A549 (cell line): ENCODE measurements around the gene NAP1L4. TPM values are rescaled to one million over a fixed set of nuclear protein-coding genes. Genes with fewer than 3 reads are reported as not detected.

Source experiments
- ATAC-seq, 2 experiments: fragments of 200-7000 bp in 1 of 2; fragments of >200 bp in 1 of 2; cut with Nextera tagmentation in 1 of 2; cut with Tn5 transposase in 1 of 2; 3 replicates each; pipeline versions ENCODE4 v1.8.0 to v1.9.1; 2018 to 2020; ENCODE audit warnings: mild to moderate bottlenecking in 1 of 2, moderate library complexity in 1 of 2
- CTCF ChIA-PET: fragments of 300-600 bp; sonication (Branson Sonifier 250); formaldehyde crosslinking; extraction: SDS; loops from one replicate; lab custom pipeline; 2021; ENCODE audit warnings: antibody characterized with exemption, inconsistent platforms; lab: Yijun Ruan, JAX
- POLR2A ChIA-PET: fragments of 350-600 bp; formaldehyde crosslinking; extraction: SDS; loops from one replicate; lab custom pipeline; 2021; ENCODE audit warnings: antibody characterized with exemption, inconsistent platforms; lab: Yijun Ruan, JAX
- DNase-seq, 2 experiments: peaks; one replicate each; pipeline versions ENCODE4 v3.0.0 to v3.0.0-alpha.2; 2011 to 2016; ENCODE audit warnings: low read depth in 1 of 2, low spot score in 1 of 2
- FAIRE-seq: peaks from 2 replicates; lab custom pipeline; 2011; peaks lifted over from hg19 to GRCh38; lab: Jason Lieb, UNC
- H3K27ac ChIP-seq, 2 experiments: fragments of >200 bp; sonication (Bioruptor Twin); formaldehyde crosslinking; 3 replicates each; pipeline ENCODE4 v1.5.1; 2016 to 2017
- H3K4me1 ChIP-seq: fragments of >200 bp; sonication (Bioruptor Twin); formaldehyde crosslinking; 3 replicates; pipeline ENCODE4 v1.6.1; 2016
- H3K4me2 ChIP-seq: fragments of >200 bp; sonication (Bioruptor Twin); formaldehyde crosslinking; 3 replicates; pipeline ENCODE4 v1.6.1; 2016
- H3K4me3 ChIP-seq: fragments of >200 bp; sonication (Bioruptor Twin); formaldehyde crosslinking; 3 replicates; pipeline ENCODE4 v1.5.1; 2016
- H3K9me3 ChIP-seq: fragments of >200 bp; sonication (Bioruptor Twin); formaldehyde crosslinking; 3 replicates; pipeline ENCODE4 v1.6.1; 2016
- CTCF ChIP-seq: fragments of >200 bp; sonication (Bioruptor Twin); formaldehyde crosslinking; IDR thresholded peaks from 3 replicates; pipeline ENCODE4 v1.5.1; 2016
- ELK1 ChIP-seq: fragments of 150-350 bp; IDR thresholded peaks from 2 replicates; pipeline ENCODE4 v1.6.1; 2014; ENCODE audit warnings: low read depth, mild to moderate bottlenecking, low read length
- ESRRA ChIP-seq: fragments of 150-350 bp; IDR thresholded peaks from 2 replicates; pipeline ENCODE4 v1.6.1; 2014; ENCODE audit warnings: mild to moderate bottlenecking, low read length, borderline replicate concordance
- FOSL2 ChIP-seq, 2 experiments: fragments of 450-650 bp in 1 of 2; fragments of >200 bp in 1 of 2; sonication (Bioruptor Twin) in 1 of 2; formaldehyde crosslinking; IDR thresholded peaks; 2 replicates each; pipeline versions ENCODE4 v1.5.0 to v1.6.1; 2016 to 2020; ENCODE audit warnings: mild to moderate bottlenecking in 1 of 2, moderate library complexity in 1 of 2
- FOXS1 ChIP-seq: fragments of 250-450 bp; sonication (Bioruptor Pico); IDR thresholded peaks from 2 replicates; pipeline ENCODE4 v1.5.0; 2020; ENCODE audit warnings: mild to moderate bottlenecking, moderate library complexity
- GATA3 ChIP-seq: IDR thresholded peaks from 2 replicates; pipeline ENCODE4 v1.6.1; 2012; ENCODE audit warnings: borderline replicate concordance
- HES2 ChIP-seq: fragments of >200 bp; sonication (Bioruptor Twin); formaldehyde crosslinking; IDR thresholded peaks from 2 replicates; pipeline ENCODE4 v1.6.1; 2016
- HEYL ChIP-seq: fragments of 250-450 bp; sonication (Bioruptor Pico); IDR thresholded peaks from 2 replicates; pipeline ENCODE4 v1.8.0; 2021; ENCODE audit warnings: mild to moderate bottlenecking, moderate library complexity
- HOXA7 ChIP-seq: fragments of 250-450 bp; sonication (Bioruptor Pico); IDR thresholded peaks from 2 replicates; pipeline ENCODE4 v1.5.0; 2020; ENCODE audit warnings: mild to moderate bottlenecking, moderate library complexity
- MAFK ChIP-seq: fragments of 450-650 bp; IDR thresholded peaks from 2 replicates; pipeline ENCODE4 v1.6.1; 2014; ENCODE audit not compliant: partially characterized antibody
- NR3C1 ChIP-seq: fragments of >200 bp; sonication (Bioruptor Twin); formaldehyde crosslinking; IDR thresholded peaks from 3 replicates; pipeline ENCODE4 v1.6.1; 2017
- PHF8 ChIP-seq: fragments of 200-600 bp; sonication (generic); IDR thresholded peaks from 2 replicates; pipeline ENCODE4 v1.6.1; 2016; ENCODE audit warnings: low read depth, mild to moderate bottlenecking, antibody characterized with exemption, moderate library complexity, borderline replicate concordance
- POLR2AphosphoS2 ChIP-seq: conservative IDR thresholded peaks from 2 replicates; pipeline ENCODE4 v1.6.1; 2012; ENCODE audit warnings: low read length, improper control_type of control experiment, inconsistent platforms
- RARB ChIP-seq: fragments of 250-450 bp; sonication (Bioruptor Pico); IDR thresholded peaks from 2 replicates; pipeline ENCODE4 v1.8.0; 2021; ENCODE audit warnings: mild to moderate bottlenecking, moderate library complexity
- RCOR1 ChIP-seq: fragments of 150-350 bp; IDR thresholded peaks from 2 replicates; pipeline ENCODE4 v1.6.1; 2014; ENCODE audit warnings: antibody characterized with exemption, low read length, low read depth
- RNF2 ChIP-seq: fragments of 200-600 bp; sonication (generic); IDR thresholded peaks from 2 replicates; pipeline ENCODE4 v1.6.1; 2016; ENCODE audit warnings: low read depth, mild to moderate bottlenecking, antibody characterized with exemption, moderate library complexity, borderline replicate concordance
- SMC3 ChIP-seq: fragments of >200 bp; sonication (Bioruptor Twin); formaldehyde crosslinking; IDR thresholded peaks from 3 replicates; pipeline ENCODE4 v1.6.1; 2018; ENCODE audit warnings: inconsistent platforms
- TFCP2L1 ChIP-seq: fragments of 250-450 bp; sonication (Bioruptor Pico); IDR thresholded peaks from 2 replicates; pipeline ENCODE4 v1.5.0; 2021; ENCODE audit warnings: mild to moderate bottlenecking
- ZC3H11A ChIP-seq: fragments of 450-650 bp; IDR thresholded peaks from 2 replicates; pipeline ENCODE4 v1.6.1; 2014; ENCODE audit warnings: antibody characterized with exemption, mild to moderate bottlenecking
- WGBS: methylation state at CpG from one replicate; pipeline ENCODE4 v1.1.6; 2017; ENCODE audit errors: missing lambda C conversion rate; 5-methylcytosine and 5-hydroxymethylcytosine counted together
- polyA plus RNA-seq, 4 experiments: library from polyadenylated mRNA; depleted of rRNA in 3 of 4; stranded (reverse); fragments of >200 nt; fragmentation: RNase III in 1 of 4; extraction: RNeasy Plus Mini Kit Qiagen cat#74134 plus additional on column Dnase treatment in 1 of 4; gene quantifications; 2 replicates in 3 of 4; 3 replicates in 1 of 4; pipeline ENCODE4 v1.2.3, GENCODE V29; 2011 to 2017
- small RNA-seq, 6 experiments: library from RNA; depleted of rRNA; stranded (forward); fragments of <200 nt; gene quantifications; one replicate each; pipeline ENCODE3, GENCODE V24; 2012

The NAP1L4 gene
- polyA plus RNA-seq, 2 of the 4 experiments (the other 2 are of a cell fraction), result 132 to 148 TPM

- ChIA-PET POLR2A (no interaction called here), CTCF (interaction anchor here (0.7 to 21.2 kb wide), 3 partner anchors 9 to 476 kb away, joined by 3 to 1059 read pairs (median 4); no protein-coding TSS in a partner anchor)
- Histone ChIP-seq H3K9me3 (no peaks in the 10 kb centered on the region), H3K4me2 (no peak overlapping the region), H3K4me3 (no peak overlapping the region), H3K4me1 (peaks cover 32% of the 10 kb centered on the region), H3K27ac (no peak overlapping the region; a peak in 1 of 6 replicates)
- ATAC-seq (no peak), DNase-seq (no peak), FAIRE-seq (no peak)
- TF ChIP-seq RARB (CRISPR knock-in tag) (no peak), RNF2 (no peak), POLR2AphosphoS2 (no peak), PHF8 (no peak), FOSL2 (IDR thresholded peaks at IDR 0.05) (no peak), FOSL2 (CRISPR knock-in tag; IDR thresholded peaks at IDR 0.05) (no peak), TFCP2L1 (CRISPR knock-in tag) (no peak), GATA3 (no peak), CTCF (no peak), ZC3H11A (no peak), HEYL (no peak), ELK1 (no peak), RCOR1 (no peak), NR3C1 (no peak), HOXA7 (CRISPR knock-in tag) (no peak)
- WGBS, result 88% methylated on average over 6 of the region's 6 CpGs
These were observed 95.1 kb downstream of the NAP1L4 start for GRCh38 chr11:2897048-2897447.

GRCh38 chr11:2896047-2896446, 96.1 kb downstream of the NAP1L4 start:
- ATAC-seq (no peak), DNase-seq (no peak), FAIRE-seq (no peak)
- no peaks in the 10 kb centered on the region for H3K9me3 ChIP-seq
- ChIA-PET CTCF (interaction anchor here (0.9 to 21.2 kb wide), 7 partner anchors 8 to 475 kb away, joined by 3 to 1059 read pairs (median 4); a partner anchor contains a TSS), POLR2A (interaction anchor here (1.0 kb wide), 1 partner anchor 34 kb away, joined by 3 read pairs; no protein-coding TSS in a partner anchor)
- H3K27ac ChIP-seq, result no peak overlapping the region
- no peak overlapping the region for H3K4me3 ChIP-seq
- peaks cover 32% of the 10 kb centered on the region for H3K4me1 ChIP-seq
- WGBS, result 80% methylated on average over 9 of the region's 9 CpGs
- no peak overlapping the region for H3K4me2 ChIP-seq
- no peak for TF ChIP-seq SMC3
- no peak for TF ChIP-seq HES2
- no peak for TF ChIP-seq FOXS1 (CRISPR knock-in tag)
- TF ChIP-seq ESRRA, result no peak
- no peak for TF ChIP-seq MAFK

Small RNAs within 50 kb of the gene (small RNA-seq; reads per million reads assigned to genes)
- 1.2 to 33.5 (median 3.3) reads per million in 6 experiments for gene SNORA54

Other genes with a start within 250 kb of the NAP1L4 start
- gene CDKN1C, start 106.6 kb downstream of the NAP1L4 start, polyA plus RNA-seq (2011; rRNA removed), result 0.40 and 0.41 TPM in 2 replicates
- 0.16 to 0.36 TPM (median 0.30 TPM) in 3 replicates for gene CDKN1C, start 106.6 kb downstream of the NAP1L4 start, polyA plus RNA-seq (2017; fragmentation: RNase III; extraction: RNeasy Plus Mini Kit Qiagen cat#74134 plus additional on column Dnase treatment)
- gene PHLDA2, start 62.9 kb downstream of the NAP1L4 start, polyA plus RNA-seq (2011; rRNA removed), result 6.3 and 7.0 TPM in 2 replicates
- 43.6 to 49.6 TPM (median 47.6 TPM) in 3 replicates for gene PHLDA2, start 62.9 kb downstream of the NAP1L4 start, polyA plus RNA-seq (2017; fragmentation: RNase III; extraction: RNeasy Plus Mini Kit Qiagen cat#74134 plus additional on column Dnase treatment)
- gene CARS1, start 65.1 kb upstream of the NAP1L4 start, polyA plus RNA-seq (2011; rRNA removed), result 109 and 130 TPM in 2 replicates
- gene CARS1, start 65.1 kb upstream of the NAP1L4 start, polyA plus RNA-seq (2017; fragmentation: RNase III; extraction: RNeasy Plus Mini Kit Qiagen cat#74134 plus additional on column Dnase treatment), result 52.7 to 56.3 TPM (median 56.2 TPM) in 3 replicates
- 1.6 and 2.3 TPM in 2 replicates for gene OSBPL5, start 173.0 kb upstream of the NAP1L4 start, polyA plus RNA-seq (2011; rRNA removed)
- 4.1 to 5.3 TPM (median 4.6 TPM) in 3 replicates for gene OSBPL5, start 173.0 kb upstream of the NAP1L4 start, polyA plus RNA-seq (2017; fragmentation: RNase III; extraction: RNeasy Plus Mini Kit Qiagen cat#74134 plus additional on column Dnase treatment)
- gene MRGPRG, start 226.5 kb upstream of the NAP1L4 start, polyA plus RNA-seq (2011; rRNA removed), result not detected in 2 replicates
- not detected in 3 replicates for gene MRGPRG, start 226.5 kb upstream of the NAP1L4 start, polyA plus RNA-seq (2017; fragmentation: RNase III; extraction: RNeasy Plus Mini Kit Qiagen cat#74134 plus additional on column Dnase treatment)
- gene MRGPRE, start 240.1 kb upstream of the NAP1L4 start, polyA plus RNA-seq (2011; rRNA removed), result not detected in 2 replicates
- not detected in 3 replicates for gene MRGPRE, start 240.1 kb upstream of the NAP1L4 start, polyA plus RNA-seq (2017; fragmentation: RNase III; extraction: RNeasy Plus Mini Kit Qiagen cat#74134 plus additional on column Dnase treatment)